ENCODE data around the gene VSNL1. TPM values are rescaled to one million over a fixed set of nuclear protein-coding genes. Genes with fewer than 3 reads are reported as not detected.

Gene VSNL1
- polyA plus RNA-seq, 1 of the 3 experiments (the other 2 are of a cell fraction) = 1.3 TPM

GRCh38 chr2:17636257-17636656, 95.8 kb downstream of the VSNL1 start:
- Histone ChIP-seq H3K79me2 (ENCODE audit: insufficient read depth) (no peaks in the 10 kb centered on the region), H3K27me3 (ENCODE audit: insufficient read depth) (no peaks in the 10 kb centered on the region), H4K20me1 (ENCODE audit: insufficient read depth) (no peaks in the 10 kb centered on the region), H2AFZ (ENCODE audit: low read depth) (no peak overlapping the region), H3K9me2 (no peaks in the 10 kb centered on the region), H3K4me1 (ENCODE audit: control insufficient read depth in 1 of 2, insufficient read depth in 2 of 2, low read depth in 1 of 2, low read length in 1 of 2) (peaks cover 0 to 4% of the 10 kb centered on the region in 2 experiments; a peak in 1 of 4 replicates), H3F3A (replicated peaks; ENCODE audit: insufficient read depth) (no peaks in the 10 kb centered on the region), H3K9ac (no peak overlapping the region), H3K36me3 (replicated peaks in 1 of 2; ENCODE audit: control insufficient read depth in 1 of 2, insufficient read depth in 2 of 2, low read length in 1 of 2) (no peaks in the 10 kb centered on the region), H3K4me2 (no peak overlapping the region), H3K9me3 (no peaks in the 10 kb centered on the region), H3K4me3 (ENCODE audit: low read depth in 2 of 2, low read length in 1 of 2) (no peak overlapping the region), H3K27ac (ENCODE audit: low read depth in 2 of 2, low read length in 1 of 2) (no peak overlapping the region)
- DNase-seq = no peak
- ChIA-PET POLR2A (no interaction called here), CTCF (interaction anchor here (1.2 to 6.2 kb wide), 5 partner anchors 10 to 83 kb away, joined by 3 to 60 read pairs (median 7); no protein-coding TSS in a partner anchor)
- WGBS (ENCODE audit: low lambda C conversion rate) = 84% methylated on average over 3 of the region's 3 CpGs
- TF ChIP-seq RCOR1 (IDR thresholded peaks at IDR 0.05; ENCODE audit: low read length) (no peak), SIN3A (IDR thresholded peaks at IDR 0.05; ENCODE audit: borderline replicate concordance, low read depth, low read length) (no peak), CTCF (IDR thresholded peaks at IDR 0.05) (no peak), CHD2 (IDR thresholded peaks at IDR 0.05; ENCODE audit: low read length, partially characterized antibody) (no peak), RXRA (IDR thresholded peaks at IDR 0.05; ENCODE audit: borderline replicate concordance, low read depth) (no peak), NFIC (IDR thresholded peaks at IDR 0.05; ENCODE audit: borderline replicate concordance) (no peak), NRF1 (IDR thresholded peaks at IDR 0.05; ENCODE audit: low read depth, low read length) (no peak), TAF1 (IDR thresholded peaks at IDR 0.05; ENCODE audit: borderline replicate concordance, low read depth, low read length) (no peak), TCF12 (IDR thresholded peaks at IDR 0.05) (no peak), FOSL2 (IDR thresholded peaks at IDR 0.05; ENCODE audit: borderline replicate concordance, low read depth) (no peak), POLR2AphosphoS5 (IDR thresholded peaks at IDR 0.05; ENCODE audit: low read depth, low read length) (no peak), FOXJ3 (CRISPR knock-in tag; IDR thresholded peaks at IDR 0.05) (no peak), FOXM1 (IDR thresholded peaks at IDR 0.05; ENCODE audit: low read depth) (no peak), EP300 (IDR thresholded peaks at IDR 0.05; ENCODE audit: borderline replicate concordance in 1 of 2, low read depth in 1 of 2, low read length in 1 of 2) (no peak), RAD21 (IDR thresholded peaks at IDR 0.05; ENCODE audit: low read length) (no peak), USF1 (IDR thresholded peaks at IDR 0.05; ENCODE audit: borderline replicate concordance, low read depth) (no peak), MAX (IDR thresholded peaks at IDR 0.05; ENCODE audit: low read depth) (no peak), SMC3 (IDR thresholded peaks at IDR 0.05; ENCODE audit: low read depth, low read length) (no peak), RFX5 (IDR thresholded peaks at IDR 0.05; ENCODE audit: low read length) (no peak)
- TF ChIP-seq, protein P1, sequence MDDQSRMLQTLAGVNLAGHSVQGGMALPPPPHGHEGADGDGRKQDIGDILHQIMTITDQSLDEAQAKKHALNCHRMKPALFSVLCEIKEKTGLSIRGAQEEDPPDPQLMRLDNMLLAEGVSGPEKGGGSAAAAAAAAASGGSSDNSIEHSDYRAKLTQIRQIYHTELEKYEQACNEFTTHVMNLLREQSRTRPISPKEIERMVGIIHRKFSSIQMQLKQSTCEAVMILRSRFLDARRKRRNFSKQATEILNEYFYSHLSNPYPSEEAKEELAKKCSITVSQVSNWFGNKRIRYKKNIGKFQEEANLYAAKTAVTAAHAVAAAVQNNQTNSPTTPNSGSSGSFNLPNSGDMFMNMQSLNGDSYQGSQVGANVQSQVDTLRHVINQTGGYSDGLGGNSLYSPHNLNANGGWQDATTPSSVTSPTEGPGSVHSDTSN (IDR thresholded peaks at IDR 0.05) = no peak

Data from SK-N-SH (cell line).